ENCODE data around the gene MSH4.

DNA sequence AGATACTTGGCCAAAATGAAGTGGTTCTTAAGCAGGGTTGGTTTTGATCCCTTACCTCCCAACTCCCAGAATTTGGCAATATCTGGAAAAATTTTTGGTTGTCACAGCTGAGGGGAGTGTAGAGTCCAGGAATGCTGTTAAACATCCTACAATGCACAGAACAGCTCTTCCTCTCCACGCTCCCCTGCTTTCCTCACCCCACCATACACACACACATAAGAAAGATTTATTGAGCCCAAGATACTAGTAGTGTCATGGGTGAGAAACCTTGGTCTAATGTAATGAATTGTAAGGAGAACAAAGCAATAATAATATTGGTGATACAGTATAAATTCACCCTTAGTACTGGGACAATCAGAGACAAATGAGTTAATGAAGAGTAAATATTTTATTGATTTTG lies 87.8 kb downstream of the MSH4 start:
- no peak for TF ChIP-seq POLR2AphosphoS5 (IDR thresholded peaks at IDR 0.05)
- TF ChIP-seq, protein P1, sequence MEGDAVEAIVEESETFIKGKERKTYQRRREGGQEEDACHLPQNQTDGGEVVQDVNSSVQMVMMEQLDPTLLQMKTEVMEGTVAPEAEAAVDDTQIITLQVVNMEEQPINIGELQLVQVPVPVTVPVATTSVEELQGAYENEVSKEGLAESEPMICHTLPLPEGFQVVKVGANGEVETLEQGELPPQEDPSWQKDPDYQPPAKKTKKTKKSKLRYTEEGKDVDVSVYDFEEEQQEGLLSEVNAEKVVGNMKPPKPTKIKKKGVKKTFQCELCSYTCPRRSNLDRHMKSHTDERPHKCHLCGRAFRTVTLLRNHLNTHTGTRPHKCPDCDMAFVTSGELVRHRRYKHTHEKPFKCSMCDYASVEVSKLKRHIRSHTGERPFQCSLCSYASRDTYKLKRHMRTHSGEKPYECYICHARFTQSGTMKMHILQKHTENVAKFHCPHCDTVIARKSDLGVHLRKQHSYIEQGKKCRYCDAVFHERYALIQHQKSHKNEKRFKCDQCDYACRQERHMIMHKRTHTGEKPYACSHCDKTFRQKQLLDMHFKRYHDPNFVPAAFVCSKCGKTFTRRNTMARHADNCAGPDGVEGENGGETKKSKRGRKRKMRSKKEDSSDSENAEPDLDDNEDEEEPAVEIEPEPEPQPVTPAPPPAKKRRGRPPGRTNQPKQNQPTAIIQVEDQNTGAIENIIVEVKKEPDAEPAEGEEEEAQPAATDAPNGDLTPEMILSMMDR (IDR thresholded peaks at IDR 0.05 in 8 of 11, conservative IDR thresholded peaks at IDR 0.05 in 3 of 11): no peak

All from spleen (tissue), 7 donors.